GM12892 (cell line): ENCODE data around the gene ABCC4.

ENCODE experiments used
- POLR2A ChIP-seq: IDR thresholded peaks from 2 replicates; pipeline ENCODE4 v1.6.1; 2011; ENCODE audit warnings: low read depth, low read length, control low read depth
- POLR2AphosphoS5 ChIP-seq: IDR thresholded peaks from 2 replicates; pipeline ENCODE4 v1.6.1; 2011; ENCODE audit warnings: low read depth, low read length, control low read depth

GRCh38 chr13:95338905-95339304 lies 37.7 kb upstream of the ABCC4 start:
- TF ChIP-seq POLR2A: no peak
- no peak for TF ChIP-seq POLR2AphosphoS5
